ENCODE results near the gene OTUB2.

DNA sequence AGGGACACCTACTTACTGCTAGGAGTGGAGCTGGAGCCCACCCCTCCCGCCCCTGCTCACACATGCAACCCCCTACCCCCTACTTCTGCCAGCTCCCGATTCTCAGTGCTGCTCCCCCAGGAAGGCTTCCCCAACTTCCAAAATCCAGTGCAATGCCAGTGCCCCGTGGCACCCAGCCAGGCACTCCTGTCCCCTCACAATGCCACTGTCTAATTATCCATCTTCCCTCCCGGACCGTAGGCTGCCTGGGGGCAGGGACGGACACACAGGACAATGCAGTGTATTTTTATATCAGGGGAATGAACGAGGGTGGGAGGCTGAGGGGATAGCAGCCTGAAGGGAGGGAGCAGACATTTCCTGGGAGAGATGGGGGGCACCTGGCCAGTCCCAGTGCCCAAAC, 12.4 kb downstream of the OTUB2 start:
- TF ChIP-seq, protein P1, sequence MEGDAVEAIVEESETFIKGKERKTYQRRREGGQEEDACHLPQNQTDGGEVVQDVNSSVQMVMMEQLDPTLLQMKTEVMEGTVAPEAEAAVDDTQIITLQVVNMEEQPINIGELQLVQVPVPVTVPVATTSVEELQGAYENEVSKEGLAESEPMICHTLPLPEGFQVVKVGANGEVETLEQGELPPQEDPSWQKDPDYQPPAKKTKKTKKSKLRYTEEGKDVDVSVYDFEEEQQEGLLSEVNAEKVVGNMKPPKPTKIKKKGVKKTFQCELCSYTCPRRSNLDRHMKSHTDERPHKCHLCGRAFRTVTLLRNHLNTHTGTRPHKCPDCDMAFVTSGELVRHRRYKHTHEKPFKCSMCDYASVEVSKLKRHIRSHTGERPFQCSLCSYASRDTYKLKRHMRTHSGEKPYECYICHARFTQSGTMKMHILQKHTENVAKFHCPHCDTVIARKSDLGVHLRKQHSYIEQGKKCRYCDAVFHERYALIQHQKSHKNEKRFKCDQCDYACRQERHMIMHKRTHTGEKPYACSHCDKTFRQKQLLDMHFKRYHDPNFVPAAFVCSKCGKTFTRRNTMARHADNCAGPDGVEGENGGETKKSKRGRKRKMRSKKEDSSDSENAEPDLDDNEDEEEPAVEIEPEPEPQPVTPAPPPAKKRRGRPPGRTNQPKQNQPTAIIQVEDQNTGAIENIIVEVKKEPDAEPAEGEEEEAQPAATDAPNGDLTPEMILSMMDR (IDR thresholded peaks at IDR 0.05; ENCODE audit: low read depth, low read length, poor library complexity, severe bottlenecking): no peak
- no peak for TF ChIP-seq EZH2phosphoT487 (IDR thresholded peaks at IDR 0.05; ENCODE audit: borderline replicate concordance, low read length)
